Measurements from ENCODE around the gene SOS2.

- TF ChIP-seq CTCF (IDR thresholded peaks at IDR 0.05 in 8 of 11, conservative IDR thresholded peaks at IDR 0.05 in 3 of 11) (no peak), POLR2AphosphoS5 (IDR thresholded peaks at IDR 0.05) (no peak)
Observed at GRCh38 chr14:50230401-50230700, 1.0 kb downstream of the SOS2 start.

Measured in spleen (tissue), 7 donors.